IPS-NIHi7 (cell line): ENCODE measurements around the gene P3R3URF.

Experiments
- DNase-seq: peaks from one replicate; pipeline ENCODE4 v3.0.0; 2012; ENCODE audit warnings: mixed read lengths; ENCODE audit errors: extremely low spot score

Gene P3R3URF

GRCh38 chr1:46131712-46132528, 44.4 kb downstream of the P3R3URF start:
- peak; percentile 19 for DNase-seq

DNA sequence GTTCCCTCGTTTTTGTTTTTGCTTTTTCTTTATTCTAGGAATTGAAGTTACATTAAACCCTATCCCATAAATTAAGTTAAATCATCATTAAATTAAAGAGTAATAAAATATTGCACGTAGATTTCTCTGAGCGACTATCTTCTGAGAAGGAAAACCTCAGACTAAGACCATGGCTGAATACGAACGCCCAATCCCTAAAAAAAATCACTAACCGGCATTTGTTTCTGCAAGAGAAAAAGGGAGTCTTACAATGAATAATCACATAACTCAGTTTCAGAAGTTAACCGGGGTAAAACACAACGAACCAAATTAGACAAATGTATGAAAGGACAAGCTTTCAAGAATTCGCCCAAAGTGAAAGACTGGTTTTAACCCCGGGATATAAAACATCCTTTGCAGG, 45.2 kb downstream of the P3R3URF start:
- no peak for DNase-seq

DNA sequence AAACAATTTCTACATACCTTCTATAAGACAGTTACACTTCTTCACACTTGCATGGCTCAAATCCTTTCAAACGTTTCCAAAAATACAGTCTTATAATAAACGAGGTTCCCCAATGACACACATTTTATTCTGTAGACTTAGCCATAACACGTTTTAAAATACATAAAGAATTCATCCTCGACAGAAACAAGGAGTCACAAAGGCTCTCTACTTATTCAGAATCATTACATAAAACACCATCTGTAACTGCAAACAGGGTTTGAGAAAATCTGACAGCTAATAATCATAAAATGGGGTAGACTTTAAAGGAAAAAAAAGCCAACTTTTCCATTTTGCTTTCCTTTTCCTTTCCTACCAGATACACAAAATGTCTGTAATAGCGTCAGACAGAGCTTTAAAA, 45.7 kb downstream of the P3R3URF start:
- DNase-seq = no peak

GRCh38 chr1:46130121-46130520, 46.2 kb downstream of the P3R3URF start:
- no peak for DNase-seq

- DNase-seq = no peak
Observed at GRCh38 chr1:46128344-46128743, 47.9 kb downstream of the P3R3URF start.
